GM19023 (cell line): ENCODE data around the gene SV2C.
"Not testable (repeated sequence)": the region's sequence is repeated elsewhere in the genome, so short reads cannot be mapped to it uniquely, and the experiment has no call there.

Source experiments
- ATAC-seq: cut with Tn5 transposase; IDR thresholded peaks from one replicate; pipeline ENCODE4 v1.9.1; 2021; ENCODE audit warnings: mild to moderate bottlenecking, moderate library complexity; ENCODE audit not compliant: unreplicated experiment

Gene SV2C

DNA sequence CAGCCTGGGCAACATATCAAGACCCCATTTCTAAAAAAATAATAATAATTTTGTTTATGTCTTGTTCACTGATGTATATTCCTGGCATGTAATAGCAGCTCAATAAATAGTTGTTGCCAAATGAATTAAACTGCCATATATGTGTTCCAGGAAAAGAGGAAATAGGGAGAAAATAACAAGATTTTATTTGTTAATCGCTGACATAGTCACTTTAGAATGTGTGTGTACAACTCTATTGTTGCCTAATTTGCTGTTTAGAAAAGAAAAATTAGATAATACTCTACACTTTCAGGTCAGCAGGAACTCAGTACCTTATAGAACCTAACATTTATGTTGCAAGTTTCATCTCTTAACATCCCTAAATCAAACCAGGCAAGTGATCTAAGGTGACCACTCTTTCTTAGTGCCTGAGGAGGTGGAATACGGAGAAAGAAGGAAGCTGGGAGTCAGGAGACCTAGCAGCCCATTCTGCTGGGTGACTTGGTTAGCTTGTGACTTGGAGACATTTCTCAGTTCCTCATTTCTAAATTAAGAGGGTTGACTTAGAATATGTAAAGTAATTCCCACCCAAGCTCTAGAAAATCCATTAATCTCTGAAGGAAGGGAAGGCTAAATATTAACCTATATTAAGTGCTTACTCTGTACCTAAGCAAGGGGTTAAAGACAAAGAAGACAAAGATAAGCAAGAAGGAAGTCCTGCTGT, 209.6 kb downstream of the SV2C start:
- ATAC-seq: peak; percentile 74

DNA sequence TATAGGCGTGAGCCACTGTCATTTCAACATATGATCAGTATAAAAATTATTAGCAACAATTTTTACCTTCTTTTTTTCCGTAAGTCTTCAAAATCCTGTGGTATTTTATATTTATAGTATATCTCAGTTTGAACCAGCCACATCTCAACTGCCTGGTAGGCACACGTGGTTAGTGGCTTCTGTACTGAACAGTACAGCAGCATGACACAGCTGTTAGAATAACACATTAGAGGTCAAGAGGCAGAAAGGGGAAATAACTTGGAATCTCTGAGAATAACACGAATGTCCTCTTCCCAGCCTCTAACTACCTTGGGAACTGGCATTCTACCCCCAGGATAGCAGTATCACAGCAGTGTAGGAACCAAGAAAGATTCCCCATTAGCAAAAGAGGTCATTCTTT, 211.4 kb downstream of the SV2C start:
- ATAC-seq: no peak

DNA sequence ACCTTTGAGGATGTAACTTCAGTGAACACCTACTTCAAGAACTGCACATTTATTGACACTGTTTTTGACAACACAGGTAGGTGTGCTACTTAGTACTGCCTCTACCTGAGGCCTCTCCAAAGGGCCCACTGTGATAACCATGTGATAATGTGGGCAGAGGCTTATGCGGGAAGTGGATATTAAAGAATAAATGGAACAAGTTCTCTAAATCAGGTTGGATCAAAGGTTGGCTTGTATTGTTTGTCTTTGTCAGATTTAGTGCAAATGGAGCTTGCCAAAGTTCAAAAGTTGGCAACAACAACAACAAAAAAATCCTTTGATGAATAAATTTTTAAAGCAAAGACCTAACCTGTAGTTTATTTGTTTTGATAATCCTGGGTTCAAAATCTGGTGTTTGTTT, 215.7 kb downstream of the SV2C start:
- ATAC-seq: no peak

DNA sequence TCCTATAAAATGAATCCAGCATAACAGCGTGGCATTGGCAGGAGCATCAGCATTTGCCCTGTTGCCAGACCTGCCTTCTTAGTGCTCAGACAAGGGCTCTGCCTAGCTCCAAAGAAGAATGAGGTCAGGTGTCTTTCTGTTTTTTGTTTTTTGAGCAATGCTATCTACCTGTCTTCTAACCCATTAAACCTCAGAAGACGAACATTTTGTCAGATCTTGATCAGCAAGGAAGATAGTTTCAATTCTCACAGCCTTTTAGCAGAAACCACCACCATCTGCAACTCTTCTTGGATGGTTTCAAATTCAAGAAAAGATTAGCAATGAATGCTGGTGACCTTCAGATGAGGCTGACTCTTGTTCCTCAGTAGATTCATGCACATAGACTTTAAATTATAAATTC, 216.4 kb downstream of the SV2C start:
- no peak for ATAC-seq

DNA sequence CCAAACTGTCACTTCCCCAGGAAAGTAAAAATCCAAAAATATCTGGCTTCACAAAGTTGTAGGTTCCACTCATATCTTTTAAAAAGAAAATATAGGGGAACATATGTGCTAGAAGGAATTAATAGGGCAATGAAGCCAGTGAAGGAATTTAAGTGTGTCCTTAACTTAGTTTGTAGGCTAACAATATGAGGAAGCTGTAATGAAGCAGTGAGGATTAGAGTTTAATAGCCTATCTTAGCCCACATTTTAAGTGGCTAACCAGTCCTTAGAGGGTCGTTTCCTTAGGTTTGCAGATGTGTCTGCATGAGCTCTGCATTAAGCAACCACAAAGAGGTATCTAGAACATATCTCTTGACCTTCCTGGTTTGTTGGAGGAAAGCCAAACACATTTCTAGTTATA, 218.7 kb downstream of the SV2C start:
- not testable (repeated sequence) for ATAC-seq

DNA sequence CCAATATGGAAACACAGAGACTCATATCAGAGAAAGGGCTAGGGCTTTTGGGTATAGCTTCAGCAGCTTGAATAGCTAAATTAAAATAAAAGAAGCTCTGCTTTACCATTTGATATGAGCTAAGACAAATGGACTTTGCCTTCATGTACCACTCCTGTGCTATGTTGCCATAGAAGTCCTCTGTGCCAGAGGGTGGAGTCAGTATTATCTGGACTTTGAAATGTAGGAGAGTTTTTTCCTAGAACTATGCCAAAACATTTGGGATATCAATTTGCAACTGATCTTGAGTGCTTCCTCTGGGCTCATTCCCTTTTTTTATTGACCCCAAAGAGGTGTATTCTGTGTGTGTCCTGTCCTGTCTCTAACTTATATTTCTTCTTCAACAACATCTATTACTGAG, 219.5 kb downstream of the SV2C start:
- not testable (repeated sequence) for ATAC-seq

DNA sequence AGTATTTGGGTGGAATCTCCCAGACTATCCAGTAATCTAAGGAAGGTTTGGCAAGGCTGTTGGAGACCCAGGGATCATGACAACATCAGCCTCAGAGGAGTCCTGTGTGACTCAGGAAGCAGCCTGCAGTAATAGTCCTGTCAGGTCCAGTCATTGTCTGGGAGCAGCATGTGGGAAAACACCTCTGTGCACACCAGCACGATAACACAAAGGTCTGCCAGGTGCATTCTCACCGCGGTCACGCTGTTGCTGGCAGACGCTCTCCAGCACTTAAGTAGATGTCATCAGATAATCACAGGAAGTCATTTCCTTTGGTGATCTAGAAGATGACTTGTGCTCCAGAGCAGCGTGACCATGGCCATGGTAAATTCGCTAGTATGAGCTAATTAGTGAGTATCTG, 220.7 kb downstream of the SV2C start:
- peak; percentile 42 for ATAC-seq

DNA sequence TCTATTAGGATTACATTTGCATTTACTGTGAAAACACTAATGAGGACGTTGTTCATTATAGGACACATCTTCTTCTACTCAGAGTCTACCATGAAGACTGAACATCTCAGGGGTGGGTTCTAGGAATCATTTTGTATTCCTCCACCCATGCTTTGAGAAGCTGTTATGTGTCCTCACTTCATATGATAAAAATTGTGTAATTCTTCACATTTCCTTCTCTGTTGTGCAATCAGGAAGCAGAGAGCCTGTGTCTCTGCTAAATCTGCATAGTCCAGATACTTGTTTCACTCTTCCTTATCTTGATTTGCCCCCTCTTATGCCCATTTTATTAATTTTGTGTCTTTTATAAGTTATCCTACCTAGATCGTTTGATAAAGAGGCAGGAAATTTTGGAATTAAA, 222.1 kb downstream of the SV2C start:
- no peak for ATAC-seq

DNA sequence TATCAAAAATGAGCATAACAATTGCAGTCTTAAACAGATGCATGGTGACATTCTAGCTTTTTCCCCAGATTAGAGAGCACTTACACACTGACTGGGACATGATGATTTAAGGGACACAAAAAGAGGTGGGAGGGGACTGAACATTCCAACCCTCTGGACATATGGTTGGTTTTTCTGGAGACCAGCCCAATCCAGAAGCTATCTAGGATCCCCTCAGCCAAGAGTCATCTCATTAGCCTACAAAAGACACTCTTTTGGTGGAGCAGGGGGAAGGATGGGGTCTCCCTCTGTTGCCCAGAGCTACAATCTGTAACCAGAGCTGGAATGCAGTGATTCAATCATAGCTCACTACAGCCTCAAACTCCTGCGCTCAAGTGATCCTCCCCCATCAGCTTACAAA, 222.6 kb downstream of the SV2C start:
- ATAC-seq: no peak

DNA sequence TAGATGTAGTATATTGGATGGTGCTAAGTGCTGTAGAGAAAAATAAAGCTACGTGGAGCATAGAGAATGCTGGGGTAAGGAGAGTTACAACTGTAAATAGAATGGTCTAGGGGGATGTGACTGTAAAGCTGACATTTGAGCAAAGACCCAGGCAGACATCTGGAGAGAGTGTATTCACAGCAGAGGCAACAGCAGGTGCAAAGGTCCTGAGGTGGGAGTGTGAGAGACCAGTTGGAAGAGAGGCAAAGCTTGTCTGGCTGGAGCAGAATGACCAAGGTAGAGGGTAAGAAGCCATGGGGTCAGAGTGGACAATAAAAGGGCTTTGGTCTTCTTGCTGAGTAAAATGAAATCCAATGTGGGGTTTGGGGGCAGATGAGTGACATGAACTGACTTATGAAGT, 227.0 kb downstream of the SV2C start:
- no peak for ATAC-seq

DNA sequence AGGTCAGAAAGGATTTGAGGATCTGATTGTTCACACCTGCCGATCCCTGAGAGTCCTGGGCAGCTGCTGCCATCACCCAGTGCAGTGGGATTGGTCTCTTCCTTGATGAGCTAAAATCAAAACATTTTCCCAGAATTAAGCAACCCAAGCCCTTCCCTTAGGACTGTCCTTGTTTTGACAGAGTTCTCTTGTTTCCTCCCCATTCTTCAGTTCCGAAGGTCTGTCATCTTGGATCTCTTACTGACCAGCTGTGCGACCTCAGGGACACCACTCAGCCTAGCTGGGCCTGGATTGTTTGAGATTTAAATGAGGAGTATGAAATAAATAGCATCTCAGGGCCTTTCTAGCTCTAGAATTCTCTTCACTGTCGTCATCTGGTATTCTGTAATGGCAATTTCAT, 229.6 kb downstream of the SV2C start:
- ATAC-seq: no peak

DNA sequence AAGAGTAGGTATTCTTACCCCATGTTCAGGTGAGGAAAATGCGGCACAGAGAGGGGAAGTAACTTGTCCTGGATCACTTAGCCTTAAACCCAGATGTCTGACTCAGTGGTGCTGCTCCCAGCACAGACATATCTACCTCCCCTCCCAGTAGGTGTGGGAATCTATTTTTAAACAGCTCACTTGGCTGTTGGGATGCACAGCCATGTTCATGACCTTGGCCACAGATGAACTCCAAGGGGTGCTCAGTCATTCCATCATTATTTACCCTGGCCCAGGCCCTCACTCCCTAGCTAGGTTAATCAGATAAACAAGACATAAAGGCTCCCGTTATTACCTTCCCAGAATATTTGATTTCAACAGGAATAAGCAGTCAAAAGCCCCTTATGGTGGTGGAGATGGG, 231.5 kb downstream of the SV2C start:
- ATAC-seq: no peak

DNA sequence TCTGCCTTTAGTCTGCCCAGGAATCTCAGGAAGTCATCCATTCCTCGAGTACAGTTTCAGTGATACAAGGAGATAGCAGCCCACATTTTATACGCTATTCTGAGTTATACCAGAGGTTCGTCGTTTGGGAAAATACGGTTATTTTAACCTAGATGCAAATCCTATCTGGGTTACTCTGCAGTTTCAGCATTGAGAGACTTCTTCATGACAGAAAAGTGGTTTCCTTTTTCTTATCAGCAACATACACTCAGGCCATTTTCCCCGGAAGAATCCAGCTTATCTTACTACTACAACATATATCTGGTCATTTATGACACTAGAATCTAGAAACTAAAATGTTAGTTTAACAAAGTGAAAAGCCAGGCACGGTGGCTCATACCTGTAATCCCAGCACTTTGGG, 236.5 kb downstream of the SV2C start:
- ATAC-seq: no peak

DNA sequence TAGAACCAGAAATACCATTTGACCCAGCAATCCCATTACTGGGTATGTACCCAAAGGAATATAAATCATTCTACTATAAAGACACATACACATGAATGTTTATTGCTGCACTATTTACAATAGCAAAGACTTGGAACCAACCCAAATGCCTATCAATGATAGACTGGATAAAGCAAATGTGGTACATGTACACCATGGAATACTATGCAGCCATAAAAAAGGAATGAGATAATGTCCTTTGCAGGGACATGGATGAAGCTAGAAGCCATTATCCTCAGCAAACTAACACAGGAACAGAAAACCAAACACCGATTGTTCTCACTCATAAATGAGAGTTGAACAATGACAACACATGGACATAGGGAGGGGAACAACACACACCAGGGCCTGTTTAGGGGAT, 240.3 kb downstream of the SV2C start:
- not testable (repeated sequence) for ATAC-seq

DNA sequence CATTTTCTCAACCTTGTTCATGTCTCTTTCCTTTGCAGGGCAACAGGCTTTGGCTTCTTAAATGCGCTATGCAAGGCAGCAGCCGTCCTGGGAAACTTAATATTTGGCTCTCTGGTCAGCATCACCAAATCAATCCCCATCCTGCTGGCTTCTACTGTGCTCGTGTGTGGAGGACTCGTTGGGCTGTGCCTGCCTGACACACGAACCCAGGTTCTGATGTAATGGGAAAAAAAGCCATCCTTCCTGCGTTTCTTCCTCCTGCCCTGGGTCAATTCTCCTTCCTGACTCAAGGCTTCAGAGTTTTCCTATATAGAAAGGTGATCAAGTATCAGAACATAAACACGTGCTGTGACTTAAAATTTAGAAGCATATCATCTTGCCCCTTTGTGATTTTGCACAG, 242.1 kb downstream of the SV2C start:
- ATAC-seq: no peak

DNA sequence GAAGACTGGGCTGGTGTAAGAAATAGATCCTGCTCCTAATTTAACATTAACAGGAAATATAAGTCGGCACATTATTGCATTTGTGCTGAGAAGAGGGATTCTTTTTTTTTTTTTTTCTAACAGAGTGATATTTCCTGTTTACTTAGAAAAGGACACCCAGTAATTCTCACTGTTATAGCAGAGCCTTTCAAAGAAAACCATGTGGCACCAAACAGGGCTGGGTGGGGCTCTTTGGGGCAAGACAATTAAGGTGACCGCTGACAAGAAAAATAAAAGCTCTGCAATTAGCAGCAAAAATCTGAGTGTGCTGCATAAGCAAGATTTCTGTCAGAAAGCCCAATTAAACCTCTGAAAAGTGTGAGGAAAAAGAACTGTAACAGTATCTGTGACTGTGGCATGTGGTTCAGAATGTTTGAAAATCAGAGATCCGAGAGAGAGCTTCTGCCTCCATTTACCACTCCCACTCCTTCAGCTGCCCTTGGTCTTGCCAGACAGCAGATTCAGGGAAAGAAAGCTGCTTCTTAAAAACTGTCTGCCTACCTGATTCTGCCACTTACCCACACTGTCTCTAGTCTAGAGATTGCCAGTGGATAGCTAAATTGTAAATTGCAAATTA, 242.8 kb downstream of the SV2C start:
- no peak for ATAC-seq

DNA sequence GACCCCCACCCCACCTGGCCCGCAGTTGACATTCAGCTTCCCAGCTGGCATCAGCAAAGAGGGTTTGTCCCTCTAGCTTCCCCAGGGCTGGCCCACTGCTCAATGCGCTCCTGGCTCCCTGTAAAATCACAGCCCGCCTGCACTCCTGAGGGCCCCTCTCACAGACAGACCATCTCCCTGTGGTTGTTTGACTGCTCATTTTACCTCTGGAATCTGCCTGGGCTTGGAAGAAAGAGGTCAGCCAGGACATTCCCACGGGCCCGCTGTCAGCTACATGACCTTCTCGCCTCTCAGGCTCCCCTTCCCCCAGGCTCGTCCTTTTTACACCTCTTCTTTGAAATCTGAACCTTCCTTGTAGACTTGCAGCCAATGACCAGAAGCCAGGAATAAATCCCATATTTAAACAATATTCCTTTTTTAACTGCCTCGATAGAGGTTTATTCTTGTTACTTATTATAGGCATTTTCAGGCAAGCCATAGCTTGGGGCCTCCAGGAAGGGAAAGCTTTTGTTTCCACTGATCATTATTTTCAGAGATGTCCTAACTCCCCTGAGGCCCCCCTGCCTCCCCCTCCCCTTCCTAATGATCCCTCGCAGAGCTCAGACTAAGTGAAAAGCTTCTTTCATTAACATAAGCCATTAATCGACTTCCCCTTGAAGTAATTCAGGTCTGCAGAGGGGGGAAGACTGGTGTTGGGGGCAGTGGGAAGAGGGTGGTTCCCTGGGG, 243.6 kb downstream of the SV2C start:
- no peak for ATAC-seq

DNA sequence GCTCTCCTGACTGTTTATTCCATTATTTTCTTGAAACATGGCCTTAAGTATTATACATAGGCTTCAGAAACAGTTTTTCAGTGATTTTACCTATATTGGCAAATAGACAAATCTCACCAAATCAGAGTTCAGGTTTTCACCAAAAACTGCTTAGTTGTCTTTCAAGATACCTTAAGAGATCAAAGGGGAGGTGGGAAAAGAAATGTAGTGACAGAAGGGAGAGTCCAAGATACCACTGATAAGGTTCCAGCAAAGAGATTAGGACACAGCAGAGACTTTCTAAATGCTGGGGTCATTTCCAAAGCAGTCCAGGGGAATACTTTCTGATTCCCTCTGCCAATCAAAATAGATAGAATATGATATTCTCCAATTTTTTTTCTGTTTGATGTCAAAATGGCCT, 246.2 kb downstream of the SV2C start:
- ATAC-seq: no peak

DNA sequence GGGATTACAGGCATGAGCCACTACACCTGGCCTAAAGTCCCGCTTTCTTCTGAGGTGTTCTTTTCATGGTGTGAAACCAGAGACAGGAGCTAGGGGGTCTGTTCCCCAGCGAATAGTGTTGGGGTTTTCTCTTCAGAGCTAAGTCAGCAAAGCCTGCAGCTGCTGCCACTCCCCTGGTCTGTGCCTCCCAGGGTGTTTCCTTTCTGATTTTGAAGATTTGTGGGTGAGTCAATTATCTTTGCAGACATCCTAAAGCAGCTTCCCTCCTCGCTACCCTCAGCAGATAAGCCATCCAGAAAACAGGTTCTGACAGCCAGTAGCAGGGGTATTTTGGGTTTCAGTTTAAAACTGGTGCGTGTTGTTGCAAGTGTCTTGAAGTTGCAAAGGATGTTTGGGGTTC, 247.9 kb downstream of the SV2C start:
- no peak for ATAC-seq

DNA sequence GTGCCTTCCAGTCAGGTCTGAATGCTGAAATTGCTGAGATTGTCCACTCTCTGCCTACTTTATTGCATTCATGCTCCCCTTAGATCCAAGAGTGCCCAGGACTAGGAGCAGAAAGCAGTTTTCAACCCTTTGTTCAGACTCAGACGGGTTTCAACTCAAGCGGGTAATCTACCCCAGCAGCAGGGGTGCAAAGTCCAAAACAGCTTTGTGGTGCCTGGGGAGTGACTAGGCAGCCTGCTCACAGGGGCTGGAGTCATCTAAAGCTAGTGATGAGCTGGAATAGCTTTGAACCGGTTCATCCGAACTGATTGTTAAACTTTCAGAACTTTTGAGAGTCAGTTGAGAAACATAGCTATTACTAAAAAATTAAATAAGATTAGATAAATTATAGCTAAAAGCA, 248.9 kb downstream of the SV2C start:
- no peak for ATAC-seq

DNA sequence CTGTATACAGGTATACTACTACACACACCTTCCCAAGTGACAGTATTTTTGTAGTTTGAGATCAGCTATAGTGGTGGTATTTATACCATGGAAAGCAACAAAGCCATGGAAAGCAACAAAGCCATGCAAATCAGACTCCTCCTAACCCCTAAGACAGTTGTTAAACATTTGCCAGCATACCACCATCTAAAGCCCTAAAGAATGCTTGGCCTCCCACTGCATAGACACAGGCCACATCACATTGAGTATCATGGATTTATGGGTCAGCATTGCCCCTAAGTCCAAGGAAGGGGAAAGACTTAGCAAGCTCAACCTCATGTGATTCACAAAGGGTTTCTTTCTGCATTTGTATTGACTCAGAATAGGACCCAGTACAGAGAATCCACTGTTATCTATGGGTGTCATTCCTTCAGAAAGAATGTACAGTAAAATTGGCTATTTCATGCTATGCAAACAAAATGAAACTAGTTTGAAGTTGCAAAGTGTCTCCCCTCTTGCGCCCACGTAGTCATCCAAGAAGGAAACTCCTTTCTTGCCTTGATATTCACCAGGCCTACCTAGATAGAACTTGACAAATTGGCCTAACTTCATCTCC, 249.5 kb downstream of the SV2C start:
- no peak for ATAC-seq

DNA sequence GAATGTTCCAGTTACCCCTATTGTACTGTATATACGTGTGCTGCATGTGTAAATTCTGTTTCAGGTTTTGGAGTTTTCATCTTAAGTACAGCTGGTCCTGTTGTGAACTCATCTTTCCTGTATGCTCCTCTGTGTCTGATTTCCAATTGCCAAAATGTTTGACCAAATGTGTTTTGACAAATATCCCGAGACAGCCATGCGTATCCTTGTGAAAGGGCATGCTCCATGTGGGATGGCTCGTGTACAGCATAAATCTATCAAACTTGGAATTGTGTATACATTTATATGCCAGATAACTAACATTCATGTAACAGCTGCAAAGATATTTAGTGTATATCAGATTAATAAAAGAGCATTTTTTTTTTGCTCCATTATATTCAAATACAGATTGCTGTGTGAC, 250.4 kb downstream of the SV2C start:
- ATAC-seq: no peak
